Adrenal gland (tissue), 5 donors: Measurements from ENCODE around the gene AMZ1.

Experiments used
- CTCF ChIP-seq, 6 experiments: fragments of 450-650 bp in 4 of 6; fragments of 200-600 bp in 2 of 6; sonication (generic) in 1 of 6; IDR thresholded peaks; 1 replicate in 5 of 6; 2 replicates in 1 of 6; pipeline versions ENCODE4 v1.5.1 to v1.8.0; 2016 to 2021; ENCODE audit warnings: antibody characterized with exemption in 6 of 6, mild to moderate bottlenecking in 2 of 6, moderate library complexity in 1 of 6
- POLR2A ChIP-seq, 2 donors: fragments of 450-650 bp; IDR thresholded peaks; one replicate each; pipeline ENCODE4 v1.6.1; 2017; ENCODE audit warnings: antibody characterized with exemption in 2 of 2, mild to moderate bottlenecking in 2 of 2, moderate library complexity in 1 of 2
- donor health status: DM: no; HTN: no; CAD: no.

DNA sequence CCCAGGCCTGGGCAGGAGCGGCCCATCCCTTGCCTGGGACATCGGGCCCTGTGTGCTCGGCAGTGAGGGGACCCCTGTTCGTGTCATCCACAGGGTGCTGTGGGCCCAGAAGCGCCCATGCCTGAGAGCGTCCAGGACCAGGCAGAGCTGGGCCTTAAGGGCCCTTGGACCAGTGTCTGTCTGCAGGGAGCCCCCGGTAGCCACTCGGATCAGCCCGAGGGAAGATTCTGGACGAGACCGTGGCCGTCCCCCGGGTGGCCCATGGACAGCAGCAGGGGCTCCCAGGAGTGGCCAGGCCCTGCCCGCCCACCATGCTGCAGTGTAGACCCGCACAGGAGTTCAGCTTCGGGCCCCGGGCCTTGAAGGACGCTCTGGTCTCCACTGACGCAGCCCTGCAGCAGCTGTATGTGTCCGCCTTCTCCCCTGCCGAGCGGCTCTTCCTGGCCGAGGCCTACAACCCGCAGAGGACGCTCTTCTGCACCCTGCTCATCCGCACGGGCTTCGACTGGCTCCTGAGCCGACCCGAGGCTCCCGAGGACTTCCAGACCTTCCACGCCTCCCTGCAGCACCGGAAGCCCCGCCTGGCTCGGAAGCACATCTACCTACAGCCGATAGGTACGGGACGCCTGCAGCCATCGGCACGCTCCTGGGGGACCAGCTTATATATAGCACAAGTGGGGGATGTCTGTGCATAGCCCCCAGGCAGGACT is 12.3 kb downstream of the AMZ1 start:
- TF ChIP-seq POLR2A (IDR thresholded peaks at IDR 0.05) (no peak), CTCF (IDR thresholded peaks at IDR 0.05) (no peak)
